HT1080 (cell line): Measurements from ENCODE around the gene KSR2. TPM values are rescaled to one million over a fixed set of nuclear protein-coding genes. Genes with fewer than 3 reads are reported as not detected.

Experiments
- DNase-seq: peaks from one replicate; pipeline ENCODE4 v3.0.0-alpha.2; 2015; ENCODE audit warnings: low read depth
- total RNA-seq: library from RNA; depleted of rRNA; stranded (reverse); fragments of >200 nt; shearing (Covaris generic); gene quantifications from 2 replicates; pipeline ENCODE4 v1.2.3, GENCODE V29; 2014

KSR2 gene
- total RNA-seq, 1 experiment from 2014 or later: not detected

DNA sequence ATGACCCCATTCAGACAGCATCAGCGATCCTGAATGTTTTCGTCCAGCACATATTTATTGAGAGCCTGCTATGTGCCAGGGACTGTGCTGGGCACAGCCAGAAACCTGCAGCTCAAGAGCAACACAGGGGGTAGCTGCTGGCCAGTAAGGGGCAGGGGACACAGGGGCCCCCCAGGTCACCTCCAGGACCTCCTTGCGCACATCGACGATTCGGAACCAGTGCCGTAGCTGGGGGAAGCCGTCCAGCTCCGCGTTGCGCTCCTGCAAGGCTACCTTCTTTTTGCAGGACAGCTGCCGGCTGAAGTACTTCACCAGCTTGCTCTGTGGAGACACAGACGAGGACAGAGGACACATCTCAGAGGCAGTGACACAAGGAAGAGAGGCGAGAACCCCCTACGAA lies 108.7 kb downstream of the KSR2 start:
- DNase-seq: no peak

GRCh38 chr12:117857632-117858612 lies 110.9 kb downstream of the KSR2 start:
- DNase-seq: peak; percentile 36

DNA sequence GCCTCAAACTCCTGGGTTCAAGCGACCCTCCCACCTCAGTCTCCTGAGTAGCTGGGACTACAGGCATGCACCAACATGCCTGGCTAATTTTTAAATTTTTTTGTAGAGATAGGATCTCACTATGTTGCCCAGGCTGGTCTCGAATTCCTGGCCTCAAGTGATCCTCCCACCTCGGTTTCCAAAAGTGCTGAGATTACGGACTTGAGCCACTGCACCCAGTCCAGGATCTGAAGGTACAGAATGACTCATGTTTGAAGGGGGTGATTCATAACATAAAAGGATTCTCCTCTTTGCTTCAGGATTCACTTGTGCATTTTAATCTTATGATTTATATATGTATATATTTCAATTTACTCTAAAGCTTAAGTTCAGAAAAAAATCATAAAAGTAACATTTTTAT lies 111.7 kb downstream of the KSR2 start:
- DNase-seq: peak; percentile 59

DNA sequence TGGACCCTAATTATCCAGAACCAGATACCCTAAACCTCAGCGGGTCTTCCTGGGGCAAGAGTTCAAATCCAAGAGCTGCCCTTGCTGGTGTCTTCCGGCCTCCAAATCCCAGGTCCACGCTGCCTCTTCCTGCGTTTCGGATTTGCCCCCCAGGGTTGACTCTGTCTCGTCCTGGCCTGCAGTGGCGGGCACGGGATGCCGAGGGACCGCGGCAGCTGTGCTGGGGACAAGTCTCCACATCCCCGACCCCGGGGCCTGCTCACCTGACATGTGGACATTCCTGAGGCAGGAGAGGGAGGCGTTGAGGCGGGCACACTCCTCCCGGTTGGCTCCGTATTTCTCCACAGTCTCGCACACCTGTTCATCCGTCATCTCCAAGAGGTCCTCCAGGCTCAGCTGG lies 113.6 kb downstream of the KSR2 start:
- DNase-seq: no peak

DNA sequence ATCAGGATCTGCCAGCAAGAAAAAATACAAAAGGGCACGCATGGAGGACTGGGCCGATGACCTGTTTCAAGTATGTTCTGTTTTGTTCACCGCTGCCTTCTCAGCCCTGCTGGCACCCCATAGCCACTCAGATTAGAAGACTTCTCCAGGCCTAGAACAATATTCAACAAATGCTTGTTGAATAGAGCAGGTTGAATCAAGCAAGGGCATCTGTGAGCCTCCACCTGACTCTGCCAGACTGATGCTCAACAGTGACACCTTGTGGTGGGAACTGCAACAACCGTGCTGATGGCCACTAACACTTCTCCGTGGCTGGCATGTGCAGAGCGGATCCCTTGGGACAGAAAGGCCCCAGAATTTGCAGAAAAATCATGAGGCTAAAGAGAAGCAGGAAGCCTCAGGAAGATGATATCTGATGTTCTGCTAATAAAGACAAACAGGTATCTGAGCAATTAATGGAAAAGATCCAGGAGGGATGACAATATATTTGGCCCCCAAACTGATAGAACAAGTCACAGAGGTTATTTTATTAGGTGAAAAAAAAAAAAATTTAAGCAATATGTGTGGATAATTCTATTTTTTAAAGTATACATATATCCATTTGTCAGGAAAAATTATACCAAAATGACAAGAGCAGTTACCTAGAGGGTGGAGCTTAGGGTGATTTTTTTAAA lies 114.3 kb downstream of the KSR2 start:
- DNase-seq: peak; percentile 57

DNA sequence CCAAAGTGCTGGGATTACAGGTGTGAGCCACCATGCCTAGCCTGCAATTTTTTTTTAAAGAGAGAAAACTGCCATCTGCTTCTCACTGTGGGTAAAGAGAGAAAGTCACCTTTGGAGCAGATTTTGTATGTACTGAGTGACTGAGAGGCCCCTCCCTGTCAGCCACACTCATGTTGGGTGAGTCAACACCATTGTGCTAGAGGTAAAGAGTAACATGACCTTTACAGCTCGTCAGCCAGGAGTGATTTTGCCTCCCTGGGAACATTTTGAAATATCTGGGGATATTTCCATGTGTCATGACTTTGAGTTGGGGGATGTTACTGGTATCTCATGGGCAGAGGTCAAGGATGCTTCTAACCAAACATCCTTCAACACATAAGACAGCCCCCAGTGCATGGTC lies 115.2 kb downstream of the KSR2 start:
- DNase-seq: peak; percentile 52

- DNase-seq: peak; percentile 16
Measured at GRCh38 chr12:117850048-117850447, 118.7 kb downstream of the KSR2 start.

DNA sequence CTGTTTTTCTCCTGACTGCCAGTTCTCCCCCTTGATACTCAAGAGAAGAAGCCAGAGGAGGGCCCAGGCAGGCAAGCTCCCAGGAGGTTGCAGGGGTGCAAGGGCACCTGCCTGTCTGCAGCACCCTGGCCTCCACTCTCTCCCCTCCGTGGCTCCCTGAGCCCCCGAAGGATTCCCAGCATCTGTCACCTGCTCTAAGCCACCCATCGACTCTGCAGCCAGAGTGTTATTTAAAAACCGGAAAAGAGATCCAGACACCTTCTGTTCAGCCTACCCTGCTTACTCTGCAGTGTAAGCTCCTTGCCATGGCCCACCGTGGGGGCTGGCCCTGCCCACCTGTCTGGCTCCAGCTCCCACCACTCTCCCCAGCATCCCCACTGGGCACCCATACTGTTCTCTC lies 121.4 kb downstream of the KSR2 start:
- no peak for DNase-seq

GRCh38 chr12:117845271-117845904 lies 123.4 kb downstream of the KSR2 start:
- no peak for DNase-seq

GRCh38 chr12:117844114-117844830 lies 124.5 kb downstream of the KSR2 start:
- no peak for DNase-seq

DNA sequence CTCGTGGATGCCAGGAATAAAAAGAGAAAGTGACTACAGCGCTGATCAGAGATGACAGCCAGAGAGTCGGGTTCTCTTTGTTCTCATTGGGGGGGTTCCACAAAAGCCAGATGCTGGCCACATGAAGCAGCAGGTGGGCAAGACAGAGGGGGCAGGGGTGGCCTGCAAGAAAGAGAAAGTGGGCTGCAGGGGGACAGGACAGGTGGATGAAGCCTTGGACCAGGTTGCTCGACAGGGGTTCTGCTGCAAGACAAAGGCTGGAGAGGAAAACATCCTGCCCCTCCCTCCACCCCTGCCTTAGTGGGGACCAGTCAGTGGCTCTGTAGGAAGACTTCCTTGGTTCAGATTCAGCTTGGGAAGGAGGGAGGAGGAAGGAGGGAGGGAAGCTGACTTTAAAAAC lies 126.2 kb downstream of the KSR2 start:
- DNase-seq: no peak

GRCh38 chr12:117842220-117842619 lies 126.6 kb downstream of the KSR2 start:
- no peak for DNase-seq

DNA sequence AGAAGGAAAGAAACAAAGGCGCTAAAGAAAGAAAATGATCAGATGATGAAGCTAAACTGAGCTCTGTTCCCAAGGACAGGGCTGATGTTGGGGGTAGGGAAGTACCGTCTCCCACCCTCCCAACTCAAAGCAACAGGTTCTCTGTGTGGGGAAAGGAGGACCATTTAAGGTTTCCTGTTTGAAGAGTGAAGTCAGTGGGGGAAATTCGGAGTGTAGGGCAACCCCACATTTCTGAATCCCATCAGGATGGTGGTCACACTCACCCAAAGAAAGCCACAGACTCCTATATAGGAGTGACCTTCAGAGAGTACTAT lies 131.1 kb downstream of the KSR2 start:
- no peak for DNase-seq

DNA sequence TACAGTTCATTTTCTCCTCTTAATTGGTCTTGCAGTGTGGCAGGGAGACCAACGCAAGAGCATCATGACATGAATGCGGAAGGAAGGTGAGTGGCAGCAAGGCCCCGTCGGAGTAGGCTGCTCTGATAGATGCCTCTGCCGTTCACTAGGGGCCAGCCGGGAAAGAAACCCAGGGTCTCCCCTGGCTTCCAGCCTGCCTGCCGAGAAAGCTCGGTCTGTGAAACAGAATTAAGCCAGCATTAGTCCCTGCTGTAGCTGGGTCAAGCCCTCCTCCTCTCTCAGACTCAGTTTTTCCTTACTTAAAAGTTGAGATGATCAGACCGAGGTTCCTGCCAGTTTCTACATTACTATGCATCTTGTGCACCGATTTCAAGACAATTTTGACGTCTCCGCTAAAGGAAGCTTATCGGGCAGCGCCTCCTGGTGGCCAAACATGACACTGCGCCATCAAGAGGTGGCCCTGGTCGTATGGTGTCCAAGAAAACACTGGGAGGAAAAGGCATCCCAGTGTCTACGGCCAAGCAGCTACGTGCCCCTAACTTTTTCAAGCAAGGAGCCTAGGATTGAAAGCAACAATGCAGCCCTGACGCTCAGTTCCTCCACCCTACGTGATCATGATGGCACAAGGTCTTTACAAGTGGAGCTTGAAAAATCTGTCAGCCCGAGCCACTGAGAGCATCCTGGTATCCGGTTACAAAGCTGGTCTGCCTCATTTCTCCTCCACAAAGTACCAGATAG lies 131.6 kb downstream of the KSR2 start:
- DNase-seq: peak; percentile 67

GRCh38 chr12:117836476-117836875 lies 132.3 kb downstream of the KSR2 start:
- no peak for DNase-seq

- DNase-seq: no peak
Measured at GRCh38 chr12:117835156-117835555, 133.6 kb downstream of the KSR2 start.

GRCh38 chr12:117832459-117833457 lies 136.0 kb downstream of the KSR2 start:
- DNase-seq: peak; percentile 35

- no peak for DNase-seq
Measured at GRCh38 chr12:117830471-117830870, 138.3 kb downstream of the KSR2 start.

GRCh38 chr12:117829108-117829507 lies 139.7 kb downstream of the KSR2 start:
- DNase-seq: no peak

GRCh38 chr12:117827660-117828059 lies 141.1 kb downstream of the KSR2 start:
- DNase-seq: no peak
